ENCODE data around the gene LYZL1. TPM values are rescaled to one million over a fixed set of nuclear protein-coding genes. Genes with fewer than 3 reads are reported as not detected.

Gene LYZL1
- total and polyA plus RNA-seq, 7 donors: not detected

GRCh38 chr10:29301359-29301910, 12.6 kb downstream of the LYZL1 start:
- H3K27me3 ChIP-seq: no peaks in the 10 kb centered on the region
- DNase-seq: no peak
- H3K36me3 ChIP-seq: no peaks in the 10 kb centered on the region
- 92 to 94% methylated on average over 1 of the region's 1 CpG for WGBS, 2 donors
- intact Hi-C loops (cut with DNase I): loop anchor here (5.0 kb wide), 3 partner anchors 44 to 169 kb away; no protein-coding TSS in a partner anchor
- peaks cover 0 to 11% (median 9%) of the 10 kb centered on the region in 4 donors for H3K4me1 ChIP-seq
- no peak overlapping the region for H3K27ac ChIP-seq
- no peak overlapping the region for H3K4me3 ChIP-seq
- TF ChIP-seq EP300 (IDR thresholded peaks at IDR 0.05) (no peak), CTCF (IDR thresholded peaks at IDR 0.05) (no peak), POLR2A (IDR thresholded peaks at IDR 0.05) (no peak), POLR2AphosphoS5 (IDR thresholded peaks at IDR 0.05) (no peak)
- peaks cover 0 to 7% (median 3%) of the 10 kb centered on the region in 4 donors for H3K9me3 ChIP-seq

- intact Hi-C loops (cut with DNase I): loop anchor here (5.0 kb wide), 3 partner anchors 45 to 170 kb away; no protein-coding TSS in a partner anchor
- Histone ChIP-seq H3K27me3 (no peaks in the 10 kb centered on the region), H3K4me1 (peaks cover 0 to 11% (median 9%) of the 10 kb centered on the region in 4 donors), H3K36me3 (no peaks in the 10 kb centered on the region), H3K4me3 (no peak overlapping the region), H3K9me3 (peaks cover 0 to 7% (median 3%) of the 10 kb centered on the region in 4 donors), H3K27ac (no peak overlapping the region)
- whole genome bisulfite sequencing, 2 donors: 91 to 97% methylated on average over 10 of the region's 10 CpGs
- DNase-seq: no peak
- TF ChIP-seq EP300 (IDR thresholded peaks at IDR 0.05) (no peak), CTCF (IDR thresholded peaks at IDR 0.05) (no peak), POLR2A (IDR thresholded peaks at IDR 0.05) (no peak), POLR2AphosphoS5 (IDR thresholded peaks at IDR 0.05) (no peak)
Observed at GRCh38 chr10:29302499-29302898, 13.6 kb downstream of the LYZL1 start.

- TF ChIP-seq CTCF (IDR thresholded peaks at IDR 0.05) (peak; percentile 77 to 82 (median 78)), EP300 (IDR thresholded peaks at IDR 0.05) (no peak)
- no peaks in the 10 kb centered on the region for H3K27me3 ChIP-seq
Observed at GRCh38 chr10:29304264-29304994, 15.6 kb downstream of the LYZL1 start.

GRCh38 chr10:29304995-29305335, 16.1 kb downstream of the LYZL1 start:
- WGBS, 2 donors: 46 to 68% methylated on average over 2 of the region's 2 CpGs
- TF ChIP-seq EP300 (IDR thresholded peaks at IDR 0.05) (no peak), POLR2A (IDR thresholded peaks at IDR 0.05) (no peak), POLR2AphosphoS5 (IDR thresholded peaks at IDR 0.05) (no peak), CTCF (IDR thresholded peaks at IDR 0.05) (no peak)

More at GRCh38 chr10:29304264-29304994, 15.6 kb downstream of the LYZL1 start:
- no peaks in the 10 kb centered on the region for H3K36me3 ChIP-seq
- H3K27ac ChIP-seq: peak overlapping the region in 1 of 4 donors; percentile 37
- H3K9me3 ChIP-seq: peaks cover 0 to 6% (median 0%) of the 10 kb centered on the region in 4 donors
- intact Hi-C loops (cut with DNase I): loop anchor here (1.0 to 5.0 kb wide), 4 partner anchors 47 to 640 kb away; no protein-coding TSS in a partner anchor
- peaks cover 0 to 11% (median 9%) of the 10 kb centered on the region in 4 donors for H3K4me1 ChIP-seq
- peak; percentile 77 for DNase-seq
- peak overlapping the region in 1 of 4 donors; percentile 13 for H3K4me3 ChIP-seq
- WGBS, 2 donors: 15 to 29% methylated on average over 6 of the region's 6 CpGs

More at GRCh38 chr10:29304995-29305335, 16.1 kb downstream of the LYZL1 start:
- Histone ChIP-seq H3K9me3 (peaks cover 0 to 6% (median 0%) of the 10 kb centered on the region in 4 donors), H3K27ac (peak overlapping the region in 1 of 4 donors; percentile 37), H3K27me3 (no peaks in the 10 kb centered on the region), H3K4me3 (peak overlapping the region in 1 of 4 donors; percentile 13), H3K36me3 (no peaks in the 10 kb centered on the region), H3K4me1 (peaks cover 0 to 11% (median 9%) of the 10 kb centered on the region in 4 donors)
- intact Hi-C loops (cut with DNase I): loop anchor here (1.0 to 5.0 kb wide), 4 partner anchors 48 to 641 kb away; no protein-coding TSS in a partner anchor
- DNase-seq: no peak
